ENCODE results near the gene CD302. TPM values are rescaled to one million over a fixed set of nuclear protein-coding genes. Genes with fewer than 3 reads are reported as not detected.

The CD302 gene
- total and polyA plus RNA-seq, 2 of the 8 experiments (the other 6 are each of a cell fraction or from before 2014, with no cell fraction given): 0.76 to 0.79 TPM

- no peaks in the 10 kb centered on the region for H3K4me1 ChIP-seq (replicated peaks in 1 of 4; ENCODE audit: control insufficient read depth in 3 of 4, insufficient read depth in 4 of 4, low read length in 3 of 4)
- H3K36me3 ChIP-seq (ENCODE audit: control insufficient read depth in 2 of 4, insufficient read depth in 4 of 4, low read length in 3 of 4): peaks cover 9 to 74% (median 29%) of the 10 kb centered on the region in 4 experiments
- no peak overlapping the region for H4K91ac ChIP-seq (replicated peaks; ENCODE audit: insufficient read length, low read length)
- no peak overlapping the region for H3K9ac ChIP-seq (replicated peaks in 1 of 4; ENCODE audit: extremely low read depth in 1 of 4, low read depth in 3 of 4, low read length in 3 of 4)
- no peaks in the 10 kb centered on the region for H3K27me3 ChIP-seq (replicated peaks in 1 of 4; ENCODE audit: control insufficient read depth in 3 of 4, extremely low read depth in 1 of 4, insufficient read depth in 3 of 4, low read length in 3 of 4)
- no peak overlapping the region for H3K4me3 ChIP-seq (ENCODE audit: extremely low read depth in 1 of 4, insufficient read depth in 2 of 4, low read depth in 3 of 4, low read length in 4 of 4)
- no peak overlapping the region for H2BK20ac ChIP-seq (ENCODE audit: low read length)
- H3K4ac ChIP-seq (replicated peaks; ENCODE audit: insufficient read length, low read depth, low read length): no peak overlapping the region
- no peaks in the 10 kb centered on the region; the same call in 1 of the 2 replicates for H3K23me2 ChIP-seq (ENCODE audit: low read depth, low read length)
- ChIA-PET CTCF (ENCODE audit: partially characterized antibody) (interaction anchor here (1.1 to 2.7 kb wide), 5 partner anchors 11 to 182 kb away, joined by 3 to 13 read pairs (median 4); no protein-coding TSS in a partner anchor), POLR2A (ENCODE audit: partially characterized antibody) (interaction anchor here (1.3 kb wide), 1 partner anchor 16 kb away, joined by 4 read pairs; no protein-coding TSS in a partner anchor)
- TF ChIP-seq E2F6 (IDR thresholded peaks at IDR 0.05) (no peak), ATF3 (IDR thresholded peaks at IDR 0.05; ENCODE audit: insufficient read depth, low read depth, low read length) (no peak)
- H2BK120ac ChIP-seq (replicated peaks; ENCODE audit: low read depth, low read length): no peak overlapping the region
- H3K14ac ChIP-seq (ENCODE audit: insufficient read length): no peak overlapping the region
- no peak overlapping the region for H2BK5ac ChIP-seq (ENCODE audit: low read depth, low read length)
- peaks cover 5% of the 10 kb centered on the region in 2 experiments for H4K20me1 ChIP-seq (replicated peaks in 1 of 2; ENCODE audit: control insufficient read depth in 1 of 2, insufficient read depth in 2 of 2, low read length in 2 of 2)
- H3K18ac ChIP-seq (ENCODE audit: extremely low read depth, low read length): no peak overlapping the region
- no peaks in the 10 kb centered on the region for H3K9me3 ChIP-seq (ENCODE audit: insufficient read depth in 2 of 2, low read depth in 1 of 2, low read length in 1 of 2)
- no peak overlapping the region for H2BK12ac ChIP-seq (ENCODE audit: low read depth, low read length)
- no peak overlapping the region for H4K8ac ChIP-seq (ENCODE audit: extremely low read depth, insufficient read depth, low read length)
- H3K79me1 ChIP-seq (ENCODE audit: low read depth, low read length): no peaks in the 10 kb centered on the region; the same call in 1 of the 2 replicates
- 93% methylated on average over 1 of the region's 1 CpG; no CpG with 5 or more reads in 1 of the 2 experiments for WGBS, 2 experiments (ENCODE audit: extremely low coverage in 1 of 2, insufficient coverage in 1 of 2, insufficient read length in 1 of 2, insufficient replicate concordance in 2 of 2, low coverage in 1 of 2, low lambda C conversion rate in 2 of 2, missing lambda C conversion rate in 1 of 2)
- no peak for DNase-seq (ENCODE audit: low read depth in 1 of 2, low spot score in 2 of 2)
- no peak overlapping the region for H3K27ac ChIP-seq (ENCODE audit: low read depth, low read length)
- no peak overlapping the region for H2AK5ac ChIP-seq (ENCODE audit: low read depth, low read length)
- no peak overlapping the region for H4K5ac ChIP-seq (ENCODE audit: insufficient read length, low read depth, low read length)
- H3K56ac ChIP-seq (replicated peaks; ENCODE audit: insufficient read length, low read depth, low read length): no peak overlapping the region
- H3K4me2 ChIP-seq (ENCODE audit: insufficient read depth in 1 of 2, low read depth in 2 of 2, low read length in 2 of 2): no peak overlapping the region
- H2BK15ac ChIP-seq (ENCODE audit: low read length): no peak overlapping the region
- no peak for FAIRE-seq
- H3K23ac ChIP-seq (ENCODE audit: insufficient read length): no peak overlapping the region
- peaks cover 0 to 30% of the 10 kb centered on the region in 2 experiments; a peak in 3 of 4 replicates for H3K79me2 ChIP-seq (ENCODE audit: control insufficient read depth in 1 of 2, insufficient read depth in 2 of 2, low read length in 2 of 2)
- no peak overlapping the region for H2AFZ ChIP-seq (ENCODE audit: low read length)
These were observed 39.8 kb downstream of the CD302 start for GRCh38 chr2:159758239-159758638.
